ENCODE data around the gene PTPRZ1.

PTPRZ1 gene

DNA sequence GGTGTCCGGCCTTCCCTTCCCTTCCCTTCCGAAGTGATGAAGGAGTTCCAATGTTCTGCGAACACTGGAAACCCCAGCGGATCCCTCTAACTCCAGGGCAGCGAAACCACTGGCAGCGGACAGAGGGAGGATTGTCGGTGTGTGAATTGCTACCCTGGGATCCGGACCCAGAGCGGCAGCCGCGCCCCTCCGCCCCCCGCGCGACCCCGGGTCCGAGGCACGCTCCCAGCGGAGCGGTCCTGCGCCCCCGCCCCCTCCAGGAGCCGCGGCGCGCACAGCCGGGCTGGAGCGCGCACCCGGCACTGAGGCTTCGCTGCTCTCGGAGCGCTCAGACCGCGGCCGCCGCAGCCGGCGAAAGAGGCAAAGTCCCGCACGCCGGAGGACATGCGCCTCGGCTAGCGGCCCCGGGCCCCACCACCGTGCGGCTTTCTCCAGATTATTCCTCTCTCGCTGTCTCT, at the start of gene PTPRZ1:
TSS of gene PTPRZ1 (plus strand) at position 331 of the 458 bp plus-strand sequence. CDS start 339 bp downstream, outside the sequence.
- no peak for DNase-seq

GRCh38 chr7:121824276-121824675, 48.7 kb upstream of the PTPRZ1 start:
- no peak for DNase-seq

DNA sequence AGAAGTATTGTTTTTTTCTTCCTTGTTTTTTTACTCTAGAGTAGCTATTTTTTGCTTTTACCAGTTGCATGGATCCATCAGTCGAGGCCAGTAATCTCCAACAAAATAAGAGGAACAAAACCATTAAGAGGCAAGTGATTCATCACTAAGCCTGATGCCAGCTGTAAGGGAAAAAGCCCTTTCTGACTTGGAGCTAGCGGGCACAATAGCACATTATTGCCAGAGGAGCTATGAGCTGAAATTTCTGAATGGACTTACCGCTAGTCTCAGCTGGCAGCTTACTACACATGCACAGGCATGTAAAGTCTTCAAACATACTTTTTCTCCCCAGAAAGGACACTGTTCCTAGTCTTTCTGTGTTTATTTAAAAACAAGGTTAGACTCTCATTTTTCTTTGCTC, 41.6 kb upstream of the PTPRZ1 start:
- no peak for DNase-seq

DNA sequence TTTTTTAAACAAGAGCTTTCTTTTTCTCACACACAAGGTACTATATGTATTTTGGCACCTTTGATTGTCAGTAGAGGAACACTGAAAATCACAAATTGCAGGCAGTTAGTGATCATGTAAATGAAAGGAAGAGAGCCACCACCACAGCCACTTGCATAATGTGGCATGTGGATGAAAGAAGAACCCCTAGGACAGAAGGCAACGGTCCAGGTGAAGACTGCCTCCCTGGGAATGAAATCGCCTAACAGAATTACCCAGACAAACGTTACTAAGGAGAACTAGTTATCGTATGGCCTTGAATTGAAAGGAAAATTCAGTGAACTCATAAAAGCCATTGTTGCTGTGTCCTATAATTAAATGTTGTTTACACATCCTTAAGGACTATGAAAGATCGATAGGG, 41.2 kb upstream of the PTPRZ1 start:
- no peak for DNase-seq

DNA sequence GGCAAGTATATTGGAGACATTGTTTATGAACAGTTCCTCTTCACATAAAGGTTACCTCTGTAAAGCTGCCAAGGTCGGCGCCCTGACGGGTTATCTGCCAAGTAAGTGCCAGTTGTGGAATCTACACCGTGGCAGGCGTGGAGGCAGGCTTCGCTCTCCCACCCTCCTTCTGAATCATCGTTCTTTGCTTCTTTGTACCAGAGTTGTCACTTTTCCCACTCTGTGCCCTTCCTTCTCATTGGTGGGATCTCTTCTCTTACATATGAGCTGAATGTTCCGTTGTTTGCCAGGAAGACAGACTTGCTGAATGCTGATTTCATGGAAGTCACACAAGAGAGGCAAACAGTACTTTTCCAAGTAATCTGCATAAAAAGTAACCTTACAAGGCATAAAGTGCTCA, 40.6 kb upstream of the PTPRZ1 start:
- no peak for DNase-seq

DNA sequence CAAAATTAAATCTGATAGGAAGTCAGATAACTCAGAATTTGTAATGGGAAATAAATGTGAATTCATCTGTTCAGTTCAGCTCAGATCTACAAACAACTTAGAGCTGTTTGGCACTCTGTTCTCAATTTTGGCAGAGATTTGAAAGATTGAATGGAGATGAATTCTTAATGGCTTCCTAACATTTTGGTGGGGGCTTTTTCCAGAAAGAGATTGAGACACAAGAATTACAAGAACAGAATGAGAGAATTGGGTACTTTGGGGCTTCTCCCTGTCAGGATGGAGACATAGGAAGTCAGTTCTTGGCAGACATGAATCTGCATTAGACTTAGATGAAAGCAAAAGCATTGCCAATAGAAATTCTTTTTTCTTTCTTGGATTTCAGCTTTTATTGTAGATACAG, 39.0 kb upstream of the PTPRZ1 start:
- no peak for DNase-seq

- DNase-seq = no peak
These were observed 35.5 kb upstream of the PTPRZ1 start for GRCh38 chr7:121837462-121837861.

GRCh38 chr7:121847041-121847440, 25.9 kb upstream of the PTPRZ1 start:
- no peak for DNase-seq

DNA sequence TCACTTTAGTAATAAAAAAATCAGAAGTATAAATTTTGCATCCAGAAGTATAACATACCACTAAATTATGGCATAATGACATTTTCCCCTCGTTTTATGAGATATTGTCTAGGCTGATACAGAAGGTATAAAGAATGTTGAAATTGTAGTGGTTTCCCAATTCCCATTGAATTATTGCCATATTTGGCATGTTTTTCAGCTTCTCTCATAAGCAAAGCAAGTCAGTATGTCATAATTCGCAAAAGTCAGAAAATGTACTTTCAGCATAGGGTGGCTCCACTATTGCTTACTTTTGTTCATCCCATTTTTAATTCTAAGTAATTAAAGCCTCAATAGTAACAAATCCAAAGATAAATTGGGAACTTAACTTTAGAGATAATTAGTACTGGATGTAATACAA, 19.7 kb upstream of the PTPRZ1 start:
- no peak for DNase-seq

DNA sequence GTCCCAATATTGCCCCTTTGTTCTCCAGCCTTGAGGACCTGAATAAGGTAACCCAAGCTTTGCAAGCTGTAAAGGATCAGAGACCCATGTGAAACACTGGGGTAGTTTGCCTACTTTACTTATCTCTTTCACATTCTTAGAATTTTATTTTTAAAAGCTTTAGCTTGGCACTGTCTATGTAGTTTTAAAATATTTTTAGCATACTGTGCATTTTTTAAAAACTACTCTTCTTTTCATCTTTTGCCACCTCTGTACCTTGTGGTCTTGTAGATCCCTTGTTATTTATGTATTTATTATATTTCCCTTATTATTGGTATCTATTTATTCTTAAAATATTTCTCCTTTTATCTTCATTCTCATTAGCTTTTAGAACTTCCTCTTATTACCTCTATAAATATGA, 12.0 kb upstream of the PTPRZ1 start:
- no peak for DNase-seq

GRCh38 chr7:121862591-121862990, 10.4 kb upstream of the PTPRZ1 start:
- DNase-seq = no peak

DNA sequence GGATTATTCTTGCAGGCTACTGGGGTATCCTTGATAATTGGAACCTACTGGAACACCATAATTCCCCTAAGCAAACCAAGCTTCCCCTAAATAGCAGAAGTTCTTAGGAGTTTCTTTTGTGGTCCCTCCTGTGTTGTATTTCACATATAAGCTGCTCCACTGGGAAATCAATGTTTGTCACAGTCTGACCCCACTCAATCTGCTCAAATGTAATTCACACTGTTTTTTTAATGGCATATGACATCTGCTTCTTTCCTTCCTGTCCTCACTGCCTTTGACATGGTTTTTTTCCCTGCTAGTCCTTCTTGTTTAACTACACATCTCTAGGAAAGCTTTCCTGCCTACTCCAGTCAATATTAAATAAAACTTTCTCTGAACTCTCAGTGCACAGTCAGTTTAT, 1.8 kb upstream of the PTPRZ1 start:
- DNase-seq = no peak

DNA sequence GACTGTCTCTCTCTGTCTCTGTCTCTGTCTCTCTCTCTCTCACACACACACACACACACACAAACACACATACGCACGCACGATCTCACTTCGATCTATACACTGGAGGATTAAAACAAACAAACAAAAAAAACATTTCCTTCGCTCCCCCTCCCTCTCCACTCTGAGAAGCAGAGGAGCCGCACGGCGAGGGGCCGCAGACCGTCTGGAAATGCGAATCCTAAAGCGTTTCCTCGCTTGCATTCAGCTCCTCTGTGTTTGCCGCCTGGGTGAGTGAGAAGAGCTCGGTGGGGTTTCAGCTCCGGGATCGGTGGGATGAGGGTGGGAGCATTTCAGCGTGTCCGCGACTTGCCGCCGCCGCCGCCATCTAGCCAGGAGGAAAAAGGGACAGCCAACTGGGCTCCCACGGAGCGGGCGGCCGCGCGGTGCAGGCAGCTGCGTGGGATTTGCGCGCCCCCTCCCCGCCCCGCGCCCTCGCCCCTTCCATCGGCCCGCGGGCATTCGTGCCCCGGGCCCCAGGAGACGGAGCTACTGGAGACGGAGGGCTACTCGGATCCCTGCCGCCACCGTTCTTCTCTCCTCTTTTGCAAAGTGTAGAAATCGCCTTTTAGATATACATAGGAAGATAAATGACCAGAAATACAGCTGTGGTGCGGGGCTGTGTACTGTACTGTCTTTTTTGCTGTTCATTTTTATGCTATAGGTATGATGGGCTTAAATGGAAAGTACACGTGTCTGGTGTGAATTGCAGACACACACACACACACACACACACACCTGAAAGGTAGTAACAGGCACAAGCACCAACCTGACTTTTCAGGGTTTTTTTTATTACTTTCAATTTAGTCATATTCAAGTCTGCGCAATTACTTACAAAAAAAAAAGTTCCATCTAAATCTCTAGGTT, 581 bp downstream of the PTPRZ1 start:
- DNase-seq = no peak

GRCh38 chr7:121874298-121874697, 1.3 kb downstream of the PTPRZ1 start:
- no peak for DNase-seq

- DNase-seq = no peak
These were observed 2.2 kb downstream of the PTPRZ1 start for GRCh38 chr7:121875203-121875602.

- DNase-seq = no peak
These were observed 3.9 kb downstream of the PTPRZ1 start for GRCh38 chr7:121876656-121877500.

DNA sequence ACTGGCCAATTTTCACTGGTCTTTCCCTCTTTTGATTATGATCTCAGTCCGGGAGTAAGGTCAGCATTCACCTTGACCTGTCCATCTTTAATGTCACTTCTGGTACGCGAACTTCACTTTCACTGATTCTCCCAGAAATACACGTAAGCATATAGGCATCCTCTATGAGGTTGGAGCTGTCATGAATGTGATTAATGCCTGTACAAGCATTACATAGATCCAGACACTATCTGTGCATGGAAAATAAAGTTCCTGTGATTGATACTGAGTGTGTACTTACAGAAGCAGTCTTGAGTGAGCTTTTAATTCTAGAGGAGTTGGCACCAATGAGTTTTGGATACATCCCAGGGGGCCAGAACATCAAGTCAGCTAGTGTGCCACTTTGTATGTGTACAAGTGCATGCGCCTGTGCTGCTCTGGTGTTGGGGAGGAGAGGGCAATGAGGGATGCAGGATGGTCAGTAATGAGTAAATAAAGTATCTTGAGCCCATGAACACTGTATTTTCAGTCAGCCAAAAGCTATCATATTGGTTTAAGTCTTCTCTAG, 6.0 kb downstream of the PTPRZ1 start:
- no peak for DNase-seq

GRCh38 chr7:121879544-121879943, 6.6 kb downstream of the PTPRZ1 start:
- no peak for DNase-seq

GRCh38 chr7:121882731-121883130, 9.8 kb downstream of the PTPRZ1 start:
- DNase-seq = no peak

DNA sequence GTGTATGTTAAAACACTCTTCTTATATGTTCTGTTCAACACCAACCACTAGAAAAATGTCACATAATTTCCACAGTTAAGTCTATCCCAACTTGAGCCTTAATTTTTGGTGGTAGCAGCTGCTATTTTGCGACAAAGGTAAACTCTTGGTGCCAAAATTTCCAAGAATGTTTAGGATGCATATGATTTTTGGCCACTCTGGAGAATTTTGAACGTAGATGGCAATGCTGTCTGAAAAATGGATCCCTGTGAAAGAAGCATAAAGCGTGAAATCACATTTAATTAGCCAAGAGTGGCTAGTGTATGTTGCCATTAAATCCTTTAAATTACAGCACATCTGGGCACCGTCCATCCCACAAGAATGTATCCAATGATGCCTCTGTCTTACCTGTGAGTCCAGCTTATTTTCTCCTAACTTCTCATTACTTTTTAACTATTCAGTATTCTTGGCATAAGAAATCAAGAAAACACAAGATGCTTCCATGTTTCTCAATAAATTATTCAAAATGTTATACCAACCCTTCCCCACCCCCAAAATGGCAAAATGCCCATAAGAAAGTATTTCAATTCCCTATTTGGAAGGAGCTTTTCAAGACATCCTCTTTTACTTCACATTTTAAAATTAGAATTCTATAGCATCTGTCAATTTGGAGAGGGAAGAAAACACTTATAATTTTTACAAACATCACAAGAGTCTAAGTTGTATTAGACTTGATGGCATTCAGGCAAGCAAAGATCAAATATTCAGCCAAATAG, 12.4 kb downstream of the PTPRZ1 start:
- no peak for DNase-seq

GRCh38 chr7:121887634-121888033, 14.7 kb downstream of the PTPRZ1 start:
- no peak for DNase-seq

DNA sequence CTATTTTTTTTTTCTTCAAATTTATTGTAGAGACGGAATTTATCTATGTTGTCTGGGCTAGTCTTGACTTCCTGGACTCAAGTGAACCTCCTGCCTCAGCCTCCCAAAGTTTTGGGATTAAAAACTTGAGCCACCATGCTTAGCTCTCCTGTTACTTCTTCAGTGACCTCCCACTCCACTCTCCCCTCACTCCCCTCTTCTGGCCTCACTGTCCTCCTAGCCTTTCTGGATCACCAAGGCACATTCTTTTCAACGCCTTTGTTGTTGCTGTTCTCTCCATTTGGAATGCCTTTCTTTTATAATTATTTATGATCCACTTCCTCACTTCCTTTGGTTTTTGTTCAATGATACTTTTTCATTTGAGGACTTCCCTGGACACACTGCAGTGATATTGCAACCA, 17.9 kb downstream of the PTPRZ1 start:
- DNase-seq = no peak

DNA sequence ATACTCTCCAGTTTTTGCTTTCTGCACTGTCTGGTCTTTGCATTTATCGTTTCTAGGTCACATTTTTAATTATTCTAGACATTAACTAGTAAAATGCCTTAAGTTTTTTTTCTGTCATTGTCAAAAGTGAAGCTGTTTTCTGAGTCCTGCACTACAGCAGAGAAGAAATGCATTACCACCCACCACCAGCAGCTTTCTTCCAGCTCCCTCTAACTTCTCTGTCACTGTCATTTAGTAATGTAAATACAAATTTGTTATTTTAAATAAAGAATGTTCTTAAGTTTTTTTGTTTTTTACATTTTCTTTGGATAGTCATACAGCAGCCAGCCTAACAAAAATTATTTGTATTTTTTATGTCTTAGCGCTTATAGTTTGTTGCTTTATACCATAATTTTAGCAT, 18.8 kb downstream of the PTPRZ1 start:
- no peak for DNase-seq
